Vagina (tissue), 2 donors: ENCODE results near the gene CEACAM5.

Experiments used
- POLR2A ChIP-seq, 2 donors: fragments of 450-650 bp; IDR thresholded peaks; one replicate each; pipeline ENCODE4 v1.6.1; 2017; ENCODE audit warnings: antibody characterized with exemption in 2 of 2, mild to moderate bottlenecking in 2 of 2, moderate library complexity in 2 of 2
- POLR2AphosphoS5 ChIP-seq, 2 donors: sonication (generic); formaldehyde crosslinking; IDR thresholded peaks; one replicate each; pipeline ENCODE4 v1.9.0; 2017; ENCODE audit warnings: antibody characterized with exemption in 2 of 2, mild to moderate bottlenecking in 2 of 2, low read depth in 1 of 2; ENCODE audit not compliant: insufficient read depth in 1 of 2
- TF ChIP-seq, protein P1 (sequence below), 3 experiments: fragments of 450-650 bp in 2 of 3; fragments of 200-600 bp in 1 of 3; sonication (generic) in 1 of 3; IDR thresholded peaks; one replicate each; pipeline ENCODE4 v1.5.1; 2017 to 2019; ENCODE audit warnings: antibody characterized with exemption in 3 of 3, mild to moderate bottlenecking in 2 of 3, moderate library complexity in 2 of 3

- TF ChIP-seq, protein P1, sequence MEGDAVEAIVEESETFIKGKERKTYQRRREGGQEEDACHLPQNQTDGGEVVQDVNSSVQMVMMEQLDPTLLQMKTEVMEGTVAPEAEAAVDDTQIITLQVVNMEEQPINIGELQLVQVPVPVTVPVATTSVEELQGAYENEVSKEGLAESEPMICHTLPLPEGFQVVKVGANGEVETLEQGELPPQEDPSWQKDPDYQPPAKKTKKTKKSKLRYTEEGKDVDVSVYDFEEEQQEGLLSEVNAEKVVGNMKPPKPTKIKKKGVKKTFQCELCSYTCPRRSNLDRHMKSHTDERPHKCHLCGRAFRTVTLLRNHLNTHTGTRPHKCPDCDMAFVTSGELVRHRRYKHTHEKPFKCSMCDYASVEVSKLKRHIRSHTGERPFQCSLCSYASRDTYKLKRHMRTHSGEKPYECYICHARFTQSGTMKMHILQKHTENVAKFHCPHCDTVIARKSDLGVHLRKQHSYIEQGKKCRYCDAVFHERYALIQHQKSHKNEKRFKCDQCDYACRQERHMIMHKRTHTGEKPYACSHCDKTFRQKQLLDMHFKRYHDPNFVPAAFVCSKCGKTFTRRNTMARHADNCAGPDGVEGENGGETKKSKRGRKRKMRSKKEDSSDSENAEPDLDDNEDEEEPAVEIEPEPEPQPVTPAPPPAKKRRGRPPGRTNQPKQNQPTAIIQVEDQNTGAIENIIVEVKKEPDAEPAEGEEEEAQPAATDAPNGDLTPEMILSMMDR (IDR thresholded peaks at IDR 0.05) = no peak
- no peak for TF ChIP-seq POLR2A (IDR thresholded peaks at IDR 0.05)
- TF ChIP-seq POLR2AphosphoS5 (IDR thresholded peaks at IDR 0.05; ENCODE audit: insufficient read depth in 1 of 2, low read depth in 1 of 2) = no peak
Observed at GRCh38 chr19:41758846-41759245, 50.4 kb downstream of the CEACAM5 start.
